ENCODE data around the gene NRCAM.

DNA sequence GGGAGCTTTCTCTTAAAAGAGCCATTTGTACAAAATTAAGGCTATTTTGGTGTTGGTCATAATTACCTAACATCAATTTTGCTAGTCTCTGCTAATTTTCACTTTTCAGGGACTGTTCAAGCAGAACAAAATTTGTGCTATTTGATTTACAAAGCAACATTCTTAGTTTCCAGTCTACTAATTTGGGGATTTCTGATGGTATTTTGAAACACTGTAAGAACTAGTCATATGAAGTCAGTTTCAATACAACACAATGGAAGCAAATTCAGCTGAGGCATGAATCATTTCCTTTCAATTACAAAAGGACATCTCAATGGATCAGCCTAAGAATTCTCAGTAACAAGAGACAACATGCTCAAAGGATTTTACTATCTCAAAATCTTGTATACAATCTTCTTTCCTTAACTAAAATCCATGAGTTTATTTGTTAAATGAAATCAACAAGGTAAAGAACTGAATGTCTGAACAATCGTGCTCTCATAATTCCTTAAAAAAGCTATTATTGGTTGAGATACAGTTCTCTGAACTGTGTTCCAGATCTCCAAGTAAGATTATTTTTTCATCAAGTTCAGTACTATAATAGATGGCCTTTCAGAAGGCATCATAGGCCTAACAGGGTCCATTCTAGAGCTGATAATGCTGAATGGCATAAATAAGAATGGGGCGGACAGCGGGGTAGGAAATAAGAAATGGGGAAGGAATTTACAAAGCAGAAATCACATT, 144.6 kb downstream of the NRCAM start:
- TF ChIP-seq, protein P1, sequence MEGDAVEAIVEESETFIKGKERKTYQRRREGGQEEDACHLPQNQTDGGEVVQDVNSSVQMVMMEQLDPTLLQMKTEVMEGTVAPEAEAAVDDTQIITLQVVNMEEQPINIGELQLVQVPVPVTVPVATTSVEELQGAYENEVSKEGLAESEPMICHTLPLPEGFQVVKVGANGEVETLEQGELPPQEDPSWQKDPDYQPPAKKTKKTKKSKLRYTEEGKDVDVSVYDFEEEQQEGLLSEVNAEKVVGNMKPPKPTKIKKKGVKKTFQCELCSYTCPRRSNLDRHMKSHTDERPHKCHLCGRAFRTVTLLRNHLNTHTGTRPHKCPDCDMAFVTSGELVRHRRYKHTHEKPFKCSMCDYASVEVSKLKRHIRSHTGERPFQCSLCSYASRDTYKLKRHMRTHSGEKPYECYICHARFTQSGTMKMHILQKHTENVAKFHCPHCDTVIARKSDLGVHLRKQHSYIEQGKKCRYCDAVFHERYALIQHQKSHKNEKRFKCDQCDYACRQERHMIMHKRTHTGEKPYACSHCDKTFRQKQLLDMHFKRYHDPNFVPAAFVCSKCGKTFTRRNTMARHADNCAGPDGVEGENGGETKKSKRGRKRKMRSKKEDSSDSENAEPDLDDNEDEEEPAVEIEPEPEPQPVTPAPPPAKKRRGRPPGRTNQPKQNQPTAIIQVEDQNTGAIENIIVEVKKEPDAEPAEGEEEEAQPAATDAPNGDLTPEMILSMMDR (IDR thresholded peaks at IDR 0.05) = no peak
- TF ChIP-seq POLR2A (IDR thresholded peaks at IDR 0.05) = no peak

Measured in lower leg skin (tissue), 3 donors.